Measurements from ENCODE around the gene MESP1.

GRCh38 chr15:89790206-89790605 lies 39.2 kb upstream of the MESP1 start:
- TF ChIP-seq CTCF (conservative IDR thresholded peaks at IDR 0.05; ENCODE audit: low read length) (no peak), EZH2phosphoT487 (IDR thresholded peaks at IDR 0.05; ENCODE audit: borderline replicate concordance) (no peak)
